Measurements from ENCODE around the gene XPNPEP2.

The XPNPEP2 gene

GRCh38 chrX:129696463-129697155 is 42.2 kb upstream of the XPNPEP2 start:
- ATAC-seq (ENCODE audit: insufficient read depth, low read depth) (no peak), DNase-seq (no peak)
- Histone ChIP-seq H2AFZ (ENCODE audit: low read depth, low read length) (no peak overlapping the region), H3K4me3 (ENCODE audit: low read depth in 1 of 2, low read length in 2 of 2) (no peak overlapping the region), H3K27me3 (ENCODE audit: insufficient read depth, low read length, poor library complexity) (no peaks in the 10 kb centered on the region), H3K4me1 (ENCODE audit: insufficient read depth, low read length) (no peaks in the 10 kb centered on the region), H3K9me3 (ENCODE audit: insufficient read depth, low read length, severe bottlenecking) (no peaks in the 10 kb centered on the region), H3K79me2 (ENCODE audit: insufficient read depth, low read length) (no peaks in the 10 kb centered on the region), H4K20me1 (ENCODE audit: insufficient read depth, low read length) (no peaks in the 10 kb centered on the region), H3K36me3 (ENCODE audit: insufficient read depth, low read length) (no peaks in the 10 kb centered on the region), H3K9ac (ENCODE audit: low read depth, low read length) (no peak overlapping the region), H3K4me2 (ENCODE audit: insufficient read depth, low read length) (no peak overlapping the region), H3K27ac (ENCODE audit: low read length) (no peak overlapping the region)
- TF ChIP-seq EZH2 (IDR thresholded peaks at IDR 0.05; ENCODE audit: borderline replicate concordance, low read depth, low read length, severe bottlenecking) = no peak
- TF ChIP-seq CTCF (IDR thresholded peaks at IDR 0.05; ENCODE audit: borderline replicate concordance, extremely low read depth, low read length, poor library complexity, severe bottlenecking) = no peak

GRCh38 chrX:129697204-129697829 is 41.5 kb upstream of the XPNPEP2 start:
- Histone ChIP-seq H3K4me3 (ENCODE audit: low read depth in 1 of 2, low read length in 2 of 2) (no peak overlapping the region), H4K20me1 (ENCODE audit: insufficient read depth, low read length) (no peaks in the 10 kb centered on the region), H3K4me2 (ENCODE audit: insufficient read depth, low read length) (no peak overlapping the region), H3K4me1 (ENCODE audit: insufficient read depth, low read length) (no peaks in the 10 kb centered on the region), H3K27me3 (ENCODE audit: insufficient read depth, low read length, poor library complexity) (no peaks in the 10 kb centered on the region), H3K9me3 (ENCODE audit: insufficient read depth, low read length, severe bottlenecking) (no peaks in the 10 kb centered on the region), H3K36me3 (ENCODE audit: insufficient read depth, low read length) (no peaks in the 10 kb centered on the region), H2AFZ (ENCODE audit: low read depth, low read length) (no peak overlapping the region), H3K9ac (ENCODE audit: low read depth, low read length) (no peak overlapping the region), H3K27ac (ENCODE audit: low read length) (no peak overlapping the region), H3K79me2 (ENCODE audit: insufficient read depth, low read length) (no peaks in the 10 kb centered on the region)
- no peak for DNase-seq
- no peak for ATAC-seq (ENCODE audit: insufficient read depth, low read depth)
- TF ChIP-seq CTCF (IDR thresholded peaks at IDR 0.05; ENCODE audit: borderline replicate concordance, extremely low read depth, low read length, poor library complexity, severe bottlenecking) (no peak), EZH2 (IDR thresholded peaks at IDR 0.05; ENCODE audit: borderline replicate concordance, low read depth, low read length, severe bottlenecking) (no peak)

- H3K79me2 ChIP-seq (ENCODE audit: insufficient read depth, low read length) = no peaks in the 10 kb centered on the region
- H3K9ac ChIP-seq (ENCODE audit: low read depth, low read length) = no peak overlapping the region
- no peaks in the 10 kb centered on the region for H3K9me3 ChIP-seq (ENCODE audit: insufficient read depth, low read length, severe bottlenecking)
- DNase-seq = no peak
- no peaks in the 10 kb centered on the region for H3K27me3 ChIP-seq (ENCODE audit: insufficient read depth, low read length, poor library complexity)
- ATAC-seq (ENCODE audit: insufficient read depth, low read depth) = no peak
- H2AFZ ChIP-seq (ENCODE audit: low read depth, low read length) = no peak overlapping the region
- H4K20me1 ChIP-seq (ENCODE audit: insufficient read depth, low read length) = no peaks in the 10 kb centered on the region
- no peaks in the 10 kb centered on the region for H3K4me1 ChIP-seq (ENCODE audit: insufficient read depth, low read length)
- TF ChIP-seq CTCF (IDR thresholded peaks at IDR 0.05; ENCODE audit: borderline replicate concordance, extremely low read depth, low read length, poor library complexity, severe bottlenecking) (no peak), EZH2 (IDR thresholded peaks at IDR 0.05; ENCODE audit: borderline replicate concordance, low read depth, low read length, severe bottlenecking) (no peak)
- H3K27ac ChIP-seq (ENCODE audit: low read length) = no peak overlapping the region
- H3K36me3 ChIP-seq (ENCODE audit: insufficient read depth, low read length) = no peaks in the 10 kb centered on the region
- H3K4me2 ChIP-seq (ENCODE audit: insufficient read depth, low read length) = no peak overlapping the region
- no peak overlapping the region for H3K4me3 ChIP-seq (ENCODE audit: low read depth in 1 of 2, low read length in 2 of 2)
Observed at GRCh38 chrX:129698150-129698549, 40.6 kb upstream of the XPNPEP2 start.

Data from DND-41 (cell line).